A673 (cell line): ENCODE results near the gene SVIL. TPM values are rescaled to one million over a fixed set of nuclear protein-coding genes. Genes with fewer than 3 reads are reported as not detected.
A peak's percentile ranks its signal among the peaks of the same experiment; 100 is the strongest.

Experiments used
- BruUV-seq: library from RNA; stranded (reverse); fragments of 400-500 nt; replicated peaks from 2 replicates; lab custom pipeline; 2021; lab: Mats Ljungman, UMichigan
- CTCF ChIA-PET: fragments of 300-600 bp; sonication (Branson Sonifier 250); formaldehyde crosslinking; loops from one replicate; lab custom pipeline; 2022; ENCODE audit warnings: antibody characterized with exemption; lab: Charles Lee
- POLR2A ChIA-PET: fragments of 300-600 bp; sonication (Branson Sonifier 250); formaldehyde crosslinking; loops from one replicate; lab custom pipeline; 2022; ENCODE audit warnings: antibody characterized with exemption; ENCODE audit not compliant: low non-redundant PET; lab: Charles Lee
- DNase-seq: peaks from one replicate; pipeline ENCODE4 v3.0.0-alpha.2; 2015; ENCODE audit warnings: low spot score
- H3K27ac ChIP-seq: fragments of 200-600 bp; sonication (generic); 2 replicates; pipeline ENCODE4 v1.5.1; 2016; ENCODE audit warnings: mixed run types, low read depth, mild to moderate bottlenecking, mixed read lengths, antibody characterized with exemption, low read length; ENCODE audit not compliant: poor library complexity, severe bottlenecking
- H3K27me3 ChIP-seq: fragments of 200-600 bp; sonication (generic); replicated peaks from 2 replicates; pipeline ENCODE4 v1.6.1; 2017; ENCODE audit warnings: mixed run types, low read depth, mild to moderate bottlenecking, mixed read lengths, antibody characterized with exemption, low read length; ENCODE audit not compliant: insufficient read depth, poor library complexity
- H3K36me3 ChIP-seq: fragments of 200-600 bp; sonication (generic); 2 replicates; pipeline ENCODE4 v1.6.1; 2016; ENCODE audit warnings: mixed run types, mild to moderate bottlenecking, mixed read lengths, antibody characterized with exemption, low read length; ENCODE audit not compliant: insufficient read depth, poor library complexity, severe bottlenecking
- H3K4me1 ChIP-seq: fragments of 200-600 bp; sonication (generic); 2 replicates; pipeline ENCODE4 v1.6.1; 2017; ENCODE audit warnings: mixed run types, mild to moderate bottlenecking, mixed read lengths, antibody characterized with exemption, low read length; ENCODE audit not compliant: insufficient read depth, poor library complexity, severe bottlenecking
- H3K4me3 ChIP-seq: fragments of 200-600 bp; sonication (generic); 2 replicates; pipeline ENCODE4 v1.5.1; 2016; ENCODE audit warnings: low read depth, mixed run types, mild to moderate bottlenecking, mixed read lengths, low read length; ENCODE audit not compliant: poor library complexity, severe bottlenecking
- H3K9me3 ChIP-seq: fragments of 200-600 bp; sonication (generic); 2 replicates; pipeline ENCODE4 v1.6.1; 2016; ENCODE audit warnings: mixed run types, low read depth, mild to moderate bottlenecking, mixed read lengths, antibody characterized with exemption, low read length; ENCODE audit not compliant: poor library complexity, severe bottlenecking
- CTCF ChIP-seq: fragments of 300-800, 200-600 bp; sonication (generic); conservative IDR thresholded peaks from 2 replicates; pipeline ENCODE4 v1.5.1; 2017; ENCODE audit warnings: low read depth, mild to moderate bottlenecking, antibody characterized with exemption, low read length, moderate library complexity, mixed read lengths
- EZH2 ChIP-seq: fragments of 200-600 bp; sonication (generic); IDR thresholded peaks from 2 replicates; pipeline ENCODE4 v1.6.1; 2017; ENCODE audit warnings: borderline replicate concordance, low read depth, mild to moderate bottlenecking, mixed read lengths, antibody characterized with exemption, low read length; ENCODE audit not compliant: poor library complexity, severe bottlenecking
- intact Hi-C: fragments of 100-400 bp; cut with micrococcal nuclease; formaldehyde crosslinking; loops from one replicate; pipeline ENCODE4 v1.10.0; 2022; ENCODE audit not compliant: unreplicated experiment
- total RNA-seq: library from RNA; stranded (reverse); gene quantifications from 2 replicates; pipeline ENCODE4 v1.2.3, GENCODE V29; 2021

SVIL gene
- total RNA-seq, 1 experiment from 2014 or later, result 31.9 TPM

GRCh38 chr10:29546773-29547313 lies 87.9 kb downstream of the SVIL start:
- no TSS peak for BruUV-seq
- Histone ChIP-seq H3K27me3 (no peaks in the 10 kb centered on the region), H3K9me3 (no peaks in the 10 kb centered on the region), H3K4me1 (peaks cover 8% of the 10 kb centered on the region), H3K36me3 (peaks cover 3% of the 10 kb centered on the region), H3K27ac (no peak overlapping the region), H3K4me3 (no peak overlapping the region)
- TF ChIP-seq EZH2 (no peak), CTCF (no peak)
- ChIA-PET POLR2A (no interaction called here), CTCF (no interaction called here)
- intact Hi-C loops, result no loop called here
- no peak for DNase-seq

DNA sequence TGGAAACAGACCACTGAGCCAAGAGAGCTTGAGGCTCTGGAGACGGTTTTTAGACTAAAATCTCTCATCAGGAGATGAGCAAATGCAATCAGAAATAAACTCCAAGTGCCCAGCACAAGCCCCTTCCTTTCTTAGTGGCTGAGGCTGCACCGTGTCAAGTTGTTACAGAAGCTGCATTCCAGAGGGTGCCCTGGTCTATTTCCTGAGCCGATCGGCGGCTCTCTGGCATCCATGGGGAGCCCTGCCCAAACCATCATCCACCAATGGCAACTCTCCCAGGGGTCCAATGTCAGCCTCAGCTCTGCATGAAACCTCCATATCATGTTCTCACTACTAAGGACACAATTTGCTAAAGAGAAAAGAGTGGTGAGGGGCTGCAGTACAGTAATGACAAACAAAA lies 89.6 kb downstream of the SVIL start:
- BruUV-seq, result no TSS peak
- CTCF ChIA-PET, result no interaction called here
- Histone ChIP-seq H3K36me3 (no peaks in the 10 kb centered on the region), H3K27ac (no peak overlapping the region), H3K9me3 (no peaks in the 10 kb centered on the region), H3K4me3 (no peak overlapping the region), H3K27me3 (no peaks in the 10 kb centered on the region), H3K4me1 (peaks cover 15% of the 10 kb centered on the region)
- intact Hi-C loops, result no loop called here
- POLR2A ChIA-PET, result no interaction called here
- TF ChIP-seq EZH2 (no peak), CTCF (no peak)
- DNase-seq, result no peak

DNA sequence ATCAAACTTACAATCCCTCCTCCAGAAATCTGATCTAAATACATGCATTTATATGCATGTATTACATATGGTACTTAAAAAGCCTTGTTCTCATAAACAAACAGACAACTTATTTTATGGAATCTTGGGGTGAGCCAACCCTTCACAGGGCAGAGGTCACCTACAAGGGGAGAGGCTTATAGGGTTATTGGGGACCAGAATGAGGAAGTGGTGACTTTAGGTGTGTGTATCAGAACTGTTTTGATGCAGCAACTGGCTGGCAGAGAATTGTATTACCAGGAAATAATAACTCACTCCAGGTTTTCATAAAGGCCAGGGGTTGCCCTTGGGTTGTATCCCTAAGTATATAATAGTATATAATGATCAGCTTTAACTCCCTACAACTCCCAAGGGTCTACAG lies 91.1 kb downstream of the SVIL start:
- TF ChIP-seq EZH2, result no peak
- no peak for TF ChIP-seq CTCF
- DNase-seq, result peak; percentile 27
- CTCF ChIA-PET, result no interaction called here
- intact Hi-C loops, result no loop called here
- Histone ChIP-seq H3K36me3 (no peaks in the 10 kb centered on the region), H3K9me3 (no peaks in the 10 kb centered on the region), H3K4me1 (peaks cover 15% of the 10 kb centered on the region), H3K4me3 (no peak overlapping the region), H3K27ac (no peak overlapping the region), H3K27me3 (no peaks in the 10 kb centered on the region)
- POLR2A ChIA-PET, result no interaction called here
- no TSS peak for BruUV-seq
